ENCODE measurements around the gene SAP30L.
A peak's percentile ranks its signal among the peaks of the same experiment; 100 is the strongest.

Gene SAP30L

DNA sequence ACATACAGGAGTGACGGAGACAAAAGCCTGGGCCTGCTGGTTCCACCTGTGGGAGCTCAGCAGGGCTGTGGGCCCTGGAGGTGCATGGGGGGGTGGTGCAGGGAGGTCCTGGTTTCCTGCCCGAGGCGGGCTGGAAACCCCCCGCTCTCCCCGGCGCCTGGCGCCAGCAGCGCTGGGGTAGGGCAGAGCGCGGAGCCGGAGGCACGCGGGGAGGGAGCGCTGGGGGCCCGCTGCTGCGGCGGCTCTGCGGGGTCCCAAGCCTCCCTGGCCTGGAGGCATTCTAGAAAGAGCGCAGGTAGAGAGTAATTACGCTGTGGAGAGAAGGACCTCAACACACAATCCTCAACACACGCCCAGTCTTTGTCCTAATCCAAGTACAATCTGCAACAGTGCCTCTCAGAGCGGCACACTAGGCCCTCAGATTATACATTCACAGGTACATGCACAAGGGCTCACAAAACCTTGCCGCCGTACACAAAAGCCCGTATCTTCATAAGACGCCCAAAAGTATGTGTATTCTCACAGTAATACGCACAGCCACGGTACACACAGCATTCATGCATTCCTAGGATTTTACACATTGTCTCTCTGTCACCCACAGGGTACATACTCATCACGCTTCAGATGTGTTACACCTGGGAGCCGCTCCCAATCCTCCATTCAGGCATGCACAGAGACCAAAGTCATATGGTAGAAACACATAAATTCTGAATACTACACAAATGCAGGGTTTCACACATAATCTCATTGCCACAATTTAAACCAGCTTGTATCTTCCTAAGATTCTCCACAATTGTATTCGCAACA is 34.4 kb downstream of the SAP30L start:
- no peak for DNase-seq (ENCODE audit: low read depth in 2 of 2)

DNA sequence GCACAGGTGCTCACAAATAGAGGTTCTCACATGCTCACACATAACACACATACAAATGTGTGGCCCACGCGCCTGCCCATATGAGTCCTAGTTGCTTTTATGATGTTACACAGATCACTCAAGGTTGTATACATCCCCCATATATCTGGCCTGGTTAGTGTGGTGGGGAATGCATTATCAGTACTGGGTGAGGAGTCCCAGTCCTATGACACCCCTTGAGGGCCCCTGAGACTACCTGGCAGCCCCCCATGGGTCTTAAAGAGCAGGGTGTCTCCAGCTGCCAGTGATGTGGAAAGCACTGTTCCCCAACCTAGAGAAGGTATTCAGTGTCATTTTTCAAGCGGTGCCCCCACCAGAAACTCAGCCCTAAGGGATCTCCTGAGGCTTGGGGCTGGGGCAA is 35.0 kb downstream of the SAP30L start:
- DNase-seq (ENCODE audit: low read depth in 2 of 2), result no peak

DNA sequence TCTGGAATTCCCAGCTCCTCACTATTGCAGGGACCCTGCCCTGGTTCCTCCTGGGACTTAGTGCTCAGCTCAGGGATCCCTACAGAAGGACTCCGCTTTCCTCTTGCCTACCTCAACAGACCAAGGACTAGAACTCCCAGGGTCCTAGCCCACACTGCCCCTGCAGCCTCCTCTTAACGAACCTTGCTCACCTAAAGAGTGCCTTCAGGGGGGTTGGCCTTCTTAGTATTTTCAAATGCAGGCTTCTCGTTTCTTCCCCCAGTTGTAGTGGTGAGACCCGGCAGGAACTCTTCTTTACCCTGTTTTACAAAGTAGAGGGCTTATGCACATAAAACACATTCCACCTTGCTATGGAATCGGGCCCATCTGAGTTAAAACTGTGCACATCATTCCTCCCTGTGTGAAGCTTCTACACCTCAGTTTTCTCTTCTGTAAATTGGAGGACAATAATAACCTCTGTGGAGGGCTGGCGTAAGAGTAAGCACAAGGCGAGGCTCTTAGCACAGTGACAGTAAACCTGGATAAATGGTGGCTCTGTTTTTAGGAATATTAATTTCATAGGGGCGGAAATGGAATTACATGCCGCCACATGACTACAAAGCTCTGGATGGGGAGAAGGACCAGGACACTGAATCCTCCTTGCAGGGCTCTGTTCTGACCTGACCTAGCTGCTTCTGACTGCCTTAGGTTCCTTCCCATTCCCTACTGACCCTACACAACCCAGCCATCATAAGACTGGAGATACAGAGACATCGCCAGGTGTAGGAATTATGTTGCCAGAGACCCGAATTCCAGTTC is 36.0 kb downstream of the SAP30L start:
- DNase-seq (ENCODE audit: low read depth in 2 of 2), result no peak

DNA sequence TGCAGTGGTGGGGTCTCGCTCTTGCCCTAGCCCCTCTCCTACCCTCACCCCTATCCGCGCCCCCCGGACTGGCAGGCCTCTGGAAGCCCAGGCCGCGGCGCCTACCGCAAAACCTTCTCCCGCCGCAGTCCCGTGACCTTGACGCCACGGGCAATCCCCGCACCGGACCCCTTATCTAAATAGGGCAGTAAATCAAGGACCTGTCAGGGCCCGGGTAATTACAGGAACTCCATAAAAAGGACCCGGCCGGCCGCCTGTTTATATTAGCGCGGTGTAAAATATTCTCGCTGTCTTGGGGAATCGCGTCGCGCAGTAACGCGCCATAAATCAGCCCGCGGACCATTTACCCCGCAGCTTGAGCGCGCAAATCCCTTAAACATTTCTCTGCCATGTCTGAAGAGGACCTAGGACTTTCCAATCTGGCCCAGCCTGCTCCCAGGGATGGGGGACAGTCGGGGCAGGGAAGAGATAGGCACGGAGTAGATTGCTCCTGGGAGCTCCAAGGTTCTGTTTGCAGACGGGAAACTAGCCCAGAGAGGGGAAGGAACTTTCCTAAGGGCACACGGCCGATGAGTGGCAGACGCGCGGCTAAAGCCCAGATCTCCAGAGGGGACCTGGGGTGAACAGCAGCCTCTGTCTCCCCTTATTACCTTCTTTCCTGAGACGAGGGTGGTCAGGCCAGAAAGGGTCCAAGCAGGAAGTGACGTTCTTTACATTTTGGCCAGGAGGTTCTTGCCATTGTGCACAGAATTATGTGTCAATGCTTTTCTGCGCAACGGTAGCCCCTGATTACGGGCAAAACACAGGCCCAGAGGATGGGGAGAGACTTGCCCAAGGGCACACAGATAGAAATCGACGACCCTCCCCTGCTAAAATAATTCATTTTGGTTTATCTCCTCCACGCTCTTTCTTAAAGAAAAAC is 37.0 kb downstream of the SAP30L start:
- no peak for DNase-seq (ENCODE audit: low read depth in 2 of 2)

DNA sequence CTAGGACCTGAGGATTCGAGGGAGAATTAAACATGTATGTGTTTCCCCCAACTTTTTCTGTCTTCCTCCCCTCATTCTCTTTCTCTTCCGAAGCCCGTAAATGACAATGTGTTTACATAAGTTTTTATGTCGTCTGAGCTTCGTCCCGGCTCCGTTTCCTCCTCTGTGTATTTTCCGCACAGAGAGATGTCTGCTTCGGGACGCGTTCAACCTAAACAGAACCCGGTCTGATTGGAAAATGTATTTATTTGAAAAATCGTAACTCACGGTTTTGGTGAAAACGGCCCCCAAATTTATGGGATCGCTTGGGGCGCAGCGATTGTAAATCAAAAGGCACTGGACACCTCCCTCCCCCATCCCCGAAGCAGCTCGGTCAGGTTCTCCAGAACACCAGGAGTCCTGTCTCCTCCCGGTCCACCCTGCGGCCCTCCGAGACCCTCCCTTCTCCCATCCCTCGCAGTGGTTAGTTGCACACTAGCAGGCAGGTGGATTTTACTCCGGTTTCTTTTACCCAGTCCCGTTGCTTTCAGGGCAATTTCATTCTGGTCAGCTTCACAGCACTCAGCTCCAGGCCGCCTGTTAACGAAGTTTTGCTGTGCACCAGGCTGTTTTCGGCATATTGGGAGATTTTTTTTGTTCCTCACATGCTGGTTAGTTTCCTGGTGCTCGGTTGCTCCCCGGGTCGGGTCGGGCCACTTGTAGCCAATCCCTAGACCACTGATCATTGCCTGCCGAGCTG is 38.0 kb downstream of the SAP30L start:
- no peak for DNase-seq (ENCODE audit: low read depth in 2 of 2)

DNA sequence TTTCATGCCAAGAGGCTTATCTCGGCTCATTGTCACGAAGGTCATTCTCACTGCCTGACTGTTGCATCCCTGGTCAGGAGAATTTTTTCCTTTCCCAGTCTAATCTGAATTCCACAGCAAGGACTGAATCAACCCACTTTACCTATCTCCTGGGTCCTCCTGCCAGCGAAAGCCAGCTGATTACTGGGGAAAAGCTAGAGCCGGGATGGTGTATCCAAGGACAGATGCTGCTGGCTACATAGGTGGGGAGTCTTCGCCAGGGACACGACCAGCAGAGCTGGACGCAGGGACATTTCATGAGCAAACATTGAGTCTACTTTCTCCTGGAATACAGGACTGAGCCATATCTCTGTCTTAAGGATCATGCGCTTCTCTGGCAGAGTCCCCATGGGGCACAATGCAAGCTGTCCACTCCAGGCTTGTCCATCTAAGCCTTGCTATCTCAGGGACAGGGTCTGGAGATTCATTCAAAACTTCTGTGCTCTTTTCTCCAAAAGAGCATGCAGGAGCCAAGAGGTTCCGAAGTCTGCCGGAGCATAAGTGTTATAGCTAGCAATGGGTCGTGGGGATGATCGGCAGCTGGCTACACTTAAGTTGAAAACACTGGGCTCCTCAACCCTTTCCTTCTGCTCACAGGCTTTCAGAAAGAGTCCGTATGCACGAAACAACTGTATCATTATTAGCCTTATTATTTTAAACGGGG is 38.7 kb downstream of the SAP30L start:
- no peak for DNase-seq (ENCODE audit: low read depth in 2 of 2)

DNA sequence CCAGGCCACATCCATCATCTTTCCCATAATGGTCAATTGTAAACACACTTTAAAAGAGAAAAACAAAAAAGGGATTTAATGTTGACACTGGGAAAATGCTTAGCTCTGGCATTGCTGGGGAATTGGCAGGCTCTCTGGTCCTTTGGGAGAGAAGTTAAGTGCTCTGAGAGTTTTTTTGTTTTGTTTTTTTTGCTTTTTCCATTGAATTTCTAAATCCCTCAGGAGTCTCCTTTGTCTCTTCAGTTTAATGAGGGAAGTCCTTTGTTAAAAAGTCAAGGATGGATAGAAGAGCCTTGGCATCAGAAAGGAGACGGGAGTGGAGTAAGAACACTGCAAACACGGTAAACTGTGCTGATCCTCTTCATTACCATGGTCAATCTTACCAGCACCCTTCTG is 39.3 kb downstream of the SAP30L start:
- no peak for DNase-seq (ENCODE audit: low read depth in 2 of 2)

DNA sequence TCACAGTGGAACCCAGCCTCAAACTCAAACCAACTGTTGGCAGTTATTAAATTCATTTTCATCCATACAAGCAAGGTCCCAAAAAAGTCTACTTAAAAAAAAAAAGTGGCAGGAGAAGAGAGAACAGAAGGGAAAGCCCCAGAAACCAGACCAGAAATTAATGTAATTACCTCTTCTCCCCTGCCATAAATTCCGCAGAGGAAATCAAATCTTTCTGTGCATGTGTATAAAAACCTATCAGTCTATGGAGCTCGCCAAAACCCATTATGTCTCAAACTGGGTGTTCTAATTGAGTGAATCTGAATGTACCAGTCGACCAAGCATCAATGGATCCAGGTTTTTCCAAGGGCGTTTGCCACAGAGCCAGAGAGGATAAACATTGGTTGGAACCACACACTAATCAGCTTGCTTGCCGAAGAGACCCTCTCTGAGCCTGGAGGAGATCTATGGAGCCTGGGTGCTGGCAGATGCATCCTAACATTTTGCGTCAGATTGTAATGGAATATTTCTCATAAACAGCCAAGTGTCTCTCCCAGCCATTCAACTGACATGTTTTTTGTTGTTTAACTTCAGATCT is 40.1 kb downstream of the SAP30L start:
- DNase-seq (ENCODE audit: low read depth in 2 of 2), result no peak

DNA sequence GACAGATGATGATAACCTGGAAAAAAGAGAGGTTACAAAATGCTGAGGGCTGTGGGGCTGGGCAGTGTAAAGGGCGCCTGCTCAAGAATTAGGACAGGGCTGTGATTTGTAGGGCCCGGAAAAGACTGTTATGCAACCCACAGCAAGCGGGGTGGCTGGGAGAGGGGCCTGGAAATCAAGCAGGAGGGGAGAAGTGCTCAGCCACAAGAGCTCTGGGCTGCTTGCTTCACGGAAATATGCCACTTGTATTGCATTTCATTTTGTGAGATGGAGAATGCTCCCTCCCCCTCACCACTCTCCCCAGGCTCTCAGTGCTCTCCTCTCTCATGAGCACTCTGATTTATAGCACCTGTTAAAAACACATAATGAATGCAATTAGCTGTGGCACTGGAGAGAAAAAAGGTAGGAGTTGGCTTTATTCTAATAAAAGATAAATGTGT is 40.6 kb downstream of the SAP30L start:
- DNase-seq (ENCODE audit: low read depth in 2 of 2), result no peak

DNA sequence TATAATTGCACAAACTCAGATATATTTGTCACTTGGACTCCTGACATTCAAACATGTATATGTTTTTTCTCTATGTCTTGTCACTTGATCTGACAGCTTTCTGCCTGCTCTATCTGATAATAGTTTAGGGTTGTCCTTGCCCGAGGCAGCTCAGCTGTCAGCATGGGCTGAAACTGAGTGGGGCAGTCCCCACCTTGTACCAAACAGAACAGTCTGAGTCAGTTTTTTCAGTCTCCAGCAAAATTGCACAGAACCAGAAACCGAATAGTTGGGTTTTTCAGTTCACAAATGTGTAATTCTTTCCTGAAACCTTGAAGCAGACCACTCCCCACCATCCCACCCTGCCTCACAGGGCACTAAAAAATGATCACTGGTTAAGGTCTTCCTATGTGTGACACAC is 41.7 kb downstream of the SAP30L start:
- peak in 1 of 2 donors; percentile 34 for DNase-seq (ENCODE audit: low read depth in 2 of 2)

DNA sequence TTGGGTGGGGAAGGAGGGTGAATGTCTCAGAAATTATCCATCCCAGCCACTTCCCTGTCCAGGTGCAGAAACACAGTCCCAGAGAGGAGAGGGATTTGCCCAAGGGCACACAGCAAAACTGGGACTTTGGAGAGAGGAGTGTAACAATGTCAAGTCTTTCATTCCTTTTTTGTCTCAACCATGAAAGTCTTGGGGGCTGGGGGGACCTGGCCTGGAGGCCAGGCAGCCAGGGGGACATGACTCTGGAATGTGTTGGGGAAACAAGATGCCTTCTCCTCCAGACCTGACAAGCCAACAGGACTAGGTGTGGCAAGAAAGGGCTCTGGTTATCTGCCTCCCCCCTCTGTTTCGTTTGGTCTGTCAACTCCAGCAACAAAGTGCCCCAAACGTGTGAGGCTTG is 46.1 kb downstream of the SAP30L start:
- no peak for DNase-seq (ENCODE audit: low read depth in 2 of 2)

DNA sequence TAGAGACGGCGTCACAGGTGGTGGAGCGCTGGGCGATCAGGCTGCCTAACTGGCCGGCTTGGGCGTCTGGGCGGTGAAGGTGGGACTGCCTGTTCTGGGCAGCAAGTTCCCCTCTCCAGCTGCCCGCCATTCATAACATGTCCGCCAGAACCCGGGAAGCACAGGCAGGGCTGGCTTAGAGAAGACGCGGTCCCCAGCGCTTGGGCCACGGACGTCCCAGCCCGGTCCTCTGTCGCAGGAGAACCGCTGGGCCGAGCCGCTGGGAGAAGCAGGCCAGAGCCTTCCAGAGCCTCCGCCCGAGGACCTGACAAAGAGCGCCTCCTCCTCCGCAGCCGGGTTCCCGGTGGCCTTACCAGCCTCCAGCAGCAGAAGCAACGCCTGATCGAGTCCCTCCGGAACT is 47.5 kb downstream of the SAP30L start:
- DNase-seq (ENCODE audit: low read depth in 2 of 2), result no peak

DNA sequence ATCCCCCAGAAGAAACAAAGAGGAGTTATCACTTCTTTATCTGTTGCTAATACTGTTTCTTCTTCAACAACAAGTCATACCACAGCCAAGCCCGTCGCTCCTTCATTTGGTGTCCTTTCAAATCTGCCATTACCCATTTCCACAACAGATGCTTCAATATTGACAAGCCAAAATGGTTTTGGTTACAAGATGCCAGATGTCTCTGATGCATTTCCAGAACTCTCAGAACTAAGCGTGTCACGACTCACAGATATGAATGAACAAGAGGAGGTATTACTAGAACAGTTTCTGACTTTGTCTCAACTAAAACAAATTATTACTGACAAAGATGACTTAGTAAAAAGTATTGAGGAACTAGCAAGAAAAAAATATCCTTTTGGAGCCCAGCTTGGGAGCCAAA is 48.2 kb downstream of the SAP30L start:
- DNase-seq (ENCODE audit: low read depth in 2 of 2), result no peak

DNA sequence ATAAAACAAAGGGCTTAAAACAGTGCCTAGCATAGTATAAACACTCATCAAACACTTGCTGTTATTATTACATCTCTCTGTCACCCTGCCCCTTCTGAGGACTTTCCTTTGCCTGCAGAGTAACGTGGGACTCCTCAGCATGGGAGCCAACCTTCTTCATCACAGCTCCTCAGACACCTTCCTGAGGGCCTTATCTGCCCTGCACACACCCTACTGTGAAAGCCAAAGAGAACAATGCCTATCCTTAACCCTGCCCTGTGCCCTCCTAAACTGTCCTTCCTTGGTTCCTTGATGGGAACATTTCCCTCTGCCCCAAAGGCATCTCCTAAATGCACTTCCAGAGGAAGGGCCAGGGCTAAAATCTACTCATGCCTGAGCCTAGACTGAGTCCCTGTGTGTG is 52.8 kb downstream of the SAP30L start:
- DNase-seq (ENCODE audit: low read depth in 2 of 2), result no peak

DNA sequence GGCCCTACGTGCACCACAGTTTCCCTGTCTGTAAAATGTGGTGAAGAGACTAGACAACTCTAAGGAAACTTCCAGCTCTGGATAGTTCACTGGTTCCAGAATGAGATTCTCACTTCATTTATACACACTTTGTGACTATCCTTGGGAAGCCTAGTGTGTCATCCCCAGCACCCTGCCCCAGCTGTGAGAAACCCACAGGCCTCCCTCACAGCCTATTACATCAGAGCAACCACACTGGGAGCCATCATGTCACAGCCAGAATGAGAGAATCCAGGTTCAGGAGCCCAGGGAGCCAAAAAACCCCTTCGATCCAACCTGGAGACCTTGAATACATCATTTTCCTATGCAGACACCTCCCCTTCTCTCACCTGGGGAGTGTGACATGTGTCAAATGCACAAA is 53.2 kb downstream of the SAP30L start:
- DNase-seq (ENCODE audit: low read depth in 2 of 2), result no peak

DNA sequence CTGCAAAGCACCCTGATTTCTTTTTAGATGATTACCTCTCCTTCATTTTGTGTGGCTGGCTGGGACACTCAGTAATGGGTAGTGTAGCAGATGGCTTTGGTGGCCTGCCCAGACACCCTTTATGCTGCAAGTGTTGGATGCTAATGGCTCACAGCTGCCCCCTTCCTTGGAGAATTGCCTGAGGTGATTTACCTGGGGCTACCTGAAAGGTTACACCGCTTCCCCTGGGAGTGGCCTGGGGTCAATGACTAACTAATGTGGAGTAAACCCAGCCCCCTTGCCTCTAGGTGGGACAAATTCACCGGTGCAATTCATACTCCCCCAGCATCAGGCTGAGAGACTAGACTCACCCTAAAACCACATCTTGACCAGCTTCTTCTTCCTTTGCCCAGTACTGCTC is 55.8 kb downstream of the SAP30L start:
- DNase-seq (ENCODE audit: low read depth in 2 of 2), result no peak

DNA sequence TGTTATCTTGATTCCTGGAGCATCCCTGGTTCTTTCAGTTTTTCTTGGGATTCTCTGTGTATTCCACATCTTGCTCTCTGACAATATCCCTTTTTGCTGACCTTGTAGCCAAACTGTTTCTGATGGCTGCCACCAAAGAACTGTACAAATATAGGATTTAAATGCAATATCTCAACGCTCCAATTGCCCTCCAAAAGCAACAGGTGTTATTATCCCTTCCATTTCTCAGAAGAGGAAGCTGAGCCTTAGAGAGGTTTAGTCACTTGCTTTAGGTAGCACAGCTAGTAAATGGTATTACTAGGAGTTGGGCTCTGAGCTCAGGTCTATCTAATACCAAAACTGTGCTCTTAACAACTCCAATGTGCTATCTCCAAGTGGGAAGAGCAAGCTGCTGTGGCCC is 56.4 kb downstream of the SAP30L start:
- no peak for DNase-seq (ENCODE audit: low read depth in 2 of 2)

DNA sequence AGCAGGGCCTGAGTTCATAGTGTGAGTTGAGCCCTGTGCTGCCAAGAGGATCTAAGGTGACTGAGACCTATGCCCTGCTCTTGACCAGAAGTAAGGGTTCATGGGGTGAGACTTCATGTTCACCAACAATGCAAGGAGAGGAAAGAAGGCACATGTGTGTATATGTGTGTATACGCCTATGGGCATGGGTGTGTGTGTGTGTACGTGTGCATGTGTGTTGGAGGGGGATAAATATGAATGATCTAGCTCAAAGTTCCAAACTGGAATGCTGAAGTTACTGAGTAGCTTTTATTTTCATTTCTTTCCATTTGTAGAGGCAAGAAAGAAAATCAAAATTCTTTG is 57.9 kb downstream of the SAP30L start:
- DNase-seq (ENCODE audit: low read depth in 2 of 2), result no peak

DNA sequence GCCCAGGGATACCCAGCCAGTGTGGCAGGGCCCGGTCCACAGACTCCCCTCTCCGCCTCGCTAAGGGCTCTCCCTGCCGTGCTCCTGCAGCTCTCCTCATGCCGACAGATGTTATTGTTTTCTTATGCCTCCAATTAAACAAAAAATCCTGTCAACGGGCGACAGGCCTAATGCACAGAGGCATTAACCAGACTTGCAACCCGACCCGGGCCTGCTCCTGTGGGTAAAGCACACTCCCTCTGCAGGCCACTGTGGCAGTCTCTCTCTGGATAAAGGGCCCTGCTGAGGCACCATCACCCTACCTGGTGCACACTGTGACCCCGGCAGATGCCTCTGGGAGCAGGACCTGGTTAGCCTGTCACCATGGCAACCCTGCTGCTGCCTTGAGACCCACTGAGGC is 59.8 kb downstream of the SAP30L start:
- DNase-seq (ENCODE audit: low read depth in 2 of 2), result no peak

DNA sequence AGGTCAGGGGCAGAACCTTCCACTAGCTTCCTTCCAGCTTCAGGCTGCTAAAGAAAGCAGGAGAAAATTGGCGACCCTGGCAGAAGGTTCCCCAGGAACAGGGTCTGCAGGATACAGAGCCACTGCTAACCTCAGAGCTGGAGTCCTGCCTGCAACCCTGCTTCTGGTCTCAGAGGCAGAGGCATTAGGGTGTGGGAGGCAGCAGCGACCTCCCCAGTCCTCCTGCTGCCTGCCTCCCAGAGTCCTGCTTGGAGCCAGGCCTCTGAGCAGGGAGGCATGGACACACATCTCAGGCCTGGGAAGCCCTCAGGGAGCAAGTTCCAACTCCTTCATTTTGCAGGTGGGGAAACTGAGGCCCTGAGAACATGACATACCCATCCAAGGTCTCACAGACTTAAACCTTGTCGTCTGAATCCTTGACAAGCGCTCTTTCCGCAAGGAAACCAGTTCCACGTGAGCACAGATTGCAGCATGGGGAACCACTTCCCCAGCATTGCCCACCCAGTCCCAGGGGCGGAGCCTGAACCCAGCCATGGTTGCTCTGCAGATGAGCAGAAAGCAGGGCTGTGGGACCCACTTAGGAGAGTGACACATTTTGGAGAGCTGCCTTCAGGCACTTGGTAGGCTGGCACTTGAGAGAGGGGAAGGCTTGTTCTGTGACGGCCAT is 60.4 kb downstream of the SAP30L start:
- DNase-seq (ENCODE audit: low read depth in 2 of 2), result no peak
